Erythroblast (primary cell): ENCODE measurements around the gene GLP2R.

Source experiments
- GATA1 ChIP-seq: IDR thresholded peaks from 2 replicates; pipeline ENCODE4 v1.6.1; 2011; ENCODE audit warnings: low read depth, mild to moderate bottlenecking, control low read depth, low read length, moderate library complexity
- POLR2A ChIP-seq: IDR thresholded peaks from 2 replicates; pipeline ENCODE4 v1.6.1; 2011; ENCODE audit warnings: mild to moderate bottlenecking, low read length

DNA sequence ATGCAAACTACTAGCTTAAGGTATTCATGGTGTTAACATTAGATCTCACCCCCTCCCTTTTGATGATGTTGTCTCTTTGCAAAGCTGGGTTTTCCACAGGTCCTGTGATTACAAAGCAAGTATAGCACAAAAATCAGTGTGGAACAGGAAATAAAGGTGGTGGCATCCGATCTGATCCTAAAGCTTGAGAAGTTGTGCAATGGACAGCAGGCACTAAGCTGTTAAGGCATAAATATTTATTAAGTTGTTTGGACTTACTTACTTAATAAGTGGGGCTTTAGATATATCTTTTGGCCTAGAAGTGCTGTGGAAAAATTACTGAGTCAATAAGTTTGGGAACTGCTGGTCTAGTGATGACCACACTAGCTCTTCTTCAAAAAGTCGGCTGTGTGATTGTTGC, 5.0 kb downstream of the GLP2R start:
- TF ChIP-seq POLR2A (no peak), GATA1 (no peak)
